HEK293 (cell line): Measurements from ENCODE around the gene GRK5.

Experiments used
- CTCF ChIP-seq: fragments of 450-650 bp; formaldehyde crosslinking; IDR thresholded peaks from 2 replicates; pipeline ENCODE4 v1.5.1; 2016; ENCODE audit warnings: missing biosample characterization, missing genetic modification characterization
- ZBTB20 ChIP-seq: fragments of 450-650 bp; formaldehyde crosslinking; IDR thresholded peaks from 2 replicates; pipeline ENCODE4 v1.5.1; 2016; ENCODE audit warnings: missing biosample characterization, missing genetic modification characterization
- ZFP3 ChIP-seq: fragments of 450-650 bp; formaldehyde crosslinking; IDR thresholded peaks from 2 replicates; pipeline ENCODE4 v1.5.1; 2016; ENCODE audit warnings: low read depth, missing biosample characterization, missing genetic modification characterization
- ZNF18 ChIP-seq: fragments of 450-650 bp; formaldehyde crosslinking; IDR thresholded peaks from 2 replicates; pipeline ENCODE4 v1.5.1; 2016; ENCODE audit warnings: missing biosample characterization, missing genetic modification characterization
- ZNF324 ChIP-seq: fragments of 450-650 bp; formaldehyde crosslinking; IDR thresholded peaks from 2 replicates; pipeline ENCODE4 v1.5.1; 2016; ENCODE audit warnings: missing biosample characterization, missing genetic modification characterization
- ZNF362 ChIP-seq: fragments of 450-650 bp; formaldehyde crosslinking; IDR thresholded peaks from 2 replicates; pipeline ENCODE4 v1.5.1; 2016; ENCODE audit warnings: missing biosample characterization, missing genetic modification characterization
- ZNF768 ChIP-seq: fragments of 450-650 bp; formaldehyde crosslinking; IDR thresholded peaks from 2 replicates; pipeline ENCODE4 v1.5.1; 2018; ENCODE audit warnings: missing biosample characterization, mild to moderate bottlenecking, missing genetic modification characterization

GRCh38 chr10:119496273-119496672 lies 288.9 kb downstream of the GRK5 start:
- TF ChIP-seq ZNF362 (tag by site-specific recombination), result no peak
- TF ChIP-seq ZFP3 (tag by site-specific recombination), result no peak
- no peak for TF ChIP-seq CTCF (tag by site-specific recombination)
- no peak for TF ChIP-seq ZNF324
- no peak for TF ChIP-seq ZBTB20 (tag by site-specific recombination)
- no peak for TF ChIP-seq ZNF768 (tag by site-specific recombination)
- no peak for TF ChIP-seq ZNF18 (tag by site-specific recombination)
